ENCODE data around the gene GHR. TPM values are rescaled to one million over a fixed set of nuclear protein-coding genes. Genes with fewer than 3 reads are reported as not detected.
"Not testable (repeated sequence)": the region's sequence is repeated elsewhere in the genome, so short reads cannot be mapped to it uniquely, and the experiment has no call there.

Gene GHR
- total RNA-seq, 1 donor from 2014 or later: not detected

GRCh38 chr5:42654645-42655044 lies 231.4 kb downstream of the GHR start:
- no peak for DNase-seq (ENCODE audit: low spot score)
- H3K4me3 Mint-ChIP-seq: no peak overlapping the region
- no peaks in the 10 kb centered on the region for H3K36me3 Mint-ChIP-seq (ENCODE audit: low read depth)
- intact Hi-C loops (cut with micrococcal nuclease): no loop called here
- no peak overlapping the region for H3K27ac Mint-ChIP-seq
- peaks cover 5% of the 10 kb centered on the region for H3K27me3 Mint-ChIP-seq (ENCODE audit: insufficient read depth)
- H3K9me3 Mint-ChIP-seq: no peaks in the 10 kb centered on the region
- H3K4me1 Mint-ChIP-seq (ENCODE audit: low read depth): no peaks in the 10 kb centered on the region

GRCh38 chr5:42655982-42656650 lies 232.9 kb downstream of the GHR start:
- Mint-ChIP-seq H3K36me3 (ENCODE audit: low read depth) (no peaks in the 10 kb centered on the region), H3K9me3 (no peaks in the 10 kb centered on the region), H3K4me3 (no peak overlapping the region), H3K27ac (no peak overlapping the region), H3K27me3 (ENCODE audit: insufficient read depth) (peaks cover 5% of the 10 kb centered on the region), H3K4me1 (ENCODE audit: low read depth) (no peaks in the 10 kb centered on the region)
- DNase-seq (ENCODE audit: low spot score): no peak
- intact Hi-C loops (cut with micrococcal nuclease): no loop called here

- Mint-ChIP-seq H3K27ac (no peak overlapping the region), H3K4me1 (ENCODE audit: low read depth) (no peaks in the 10 kb centered on the region), H3K36me3 (ENCODE audit: low read depth) (no peaks in the 10 kb centered on the region), H3K4me3 (no peak overlapping the region), H3K27me3 (ENCODE audit: insufficient read depth) (peaks cover 5% of the 10 kb centered on the region), H3K9me3 (no peaks in the 10 kb centered on the region)
- DNase-seq (ENCODE audit: low spot score): no peak
- intact Hi-C loops (cut with micrococcal nuclease): no loop called here
Measured at GRCh38 chr5:42656651-42657015, 233.4 kb downstream of the GHR start.

GRCh38 chr5:42659869-42660268 lies 236.6 kb downstream of the GHR start:
- DNase-seq (ENCODE audit: low spot score); H3K4me1 Mint-ChIP-seq (ENCODE audit: low read depth); H3K9me3 Mint-ChIP-seq; H3K4me3 Mint-ChIP-seq; H3K36me3 Mint-ChIP-seq (ENCODE audit: low read depth); intact Hi-C loops (cut with micrococcal nuclease); H3K27me3 Mint-ChIP-seq (ENCODE audit: insufficient read depth); H3K27ac Mint-ChIP-seq: not testable (repeated sequence)

GRCh38 chr5:42665857-42666256 lies 242.6 kb downstream of the GHR start:
- H3K4me3 Mint-ChIP-seq: no peak overlapping the region
- intact Hi-C loops (cut with micrococcal nuclease): no loop called here
- no peaks in the 10 kb centered on the region for H3K4me1 Mint-ChIP-seq (ENCODE audit: low read depth)
- H3K27me3 Mint-ChIP-seq (ENCODE audit: insufficient read depth): peaks cover 2% of the 10 kb centered on the region
- no peak for DNase-seq (ENCODE audit: low spot score)
- no peaks in the 10 kb centered on the region for H3K9me3 Mint-ChIP-seq
- no peaks in the 10 kb centered on the region for H3K36me3 Mint-ChIP-seq (ENCODE audit: low read depth)
- no peak overlapping the region for H3K27ac Mint-ChIP-seq

GRCh38 chr5:42666869-42667268 lies 243.6 kb downstream of the GHR start:
- H3K36me3 Mint-ChIP-seq (ENCODE audit: low read depth): no peaks in the 10 kb centered on the region
- intact Hi-C loops (cut with micrococcal nuclease): no loop called here

GRCh38 chr5:42668254-42668653 lies 245.0 kb downstream of the GHR start:
- intact Hi-C loops (cut with micrococcal nuclease): no loop called here
- no peak for DNase-seq (ENCODE audit: low spot score)

More at GRCh38 chr5:42666869-42667268, 243.6 kb downstream of the GHR start:
- Mint-ChIP-seq H3K4me3 (no peak overlapping the region), H3K27me3 (ENCODE audit: insufficient read depth) (peaks cover 2% of the 10 kb centered on the region), H3K27ac (no peak overlapping the region), H3K4me1 (ENCODE audit: low read depth) (no peaks in the 10 kb centered on the region), H3K9me3 (no peaks in the 10 kb centered on the region)
- DNase-seq (ENCODE audit: low spot score): no peak

GRCh38 chr5:42672925-42673324 lies 249.7 kb downstream of the GHR start:
- no peak overlapping the region for H3K27ac Mint-ChIP-seq
- DNase-seq (ENCODE audit: low spot score): no peak
- intact Hi-C loops (cut with micrococcal nuclease): no loop called here
- H3K4me1 Mint-ChIP-seq (ENCODE audit: low read depth): no peaks in the 10 kb centered on the region
- no peak overlapping the region for H3K4me3 Mint-ChIP-seq
- peaks cover 2% of the 10 kb centered on the region for H3K27me3 Mint-ChIP-seq (ENCODE audit: insufficient read depth)
- H3K9me3 Mint-ChIP-seq: no peaks in the 10 kb centered on the region
- no peaks in the 10 kb centered on the region for H3K36me3 Mint-ChIP-seq (ENCODE audit: low read depth)

More at GRCh38 chr5:42668254-42668653, 245.0 kb downstream of the GHR start:
- no peak overlapping the region for H3K4me3 Mint-ChIP-seq
- no peaks in the 10 kb centered on the region for H3K4me1 Mint-ChIP-seq (ENCODE audit: low read depth)
- H3K27ac Mint-ChIP-seq: no peak overlapping the region
- peaks cover 2% of the 10 kb centered on the region for H3K27me3 Mint-ChIP-seq (ENCODE audit: insufficient read depth)
- H3K36me3 Mint-ChIP-seq (ENCODE audit: low read depth): no peaks in the 10 kb centered on the region
- H3K9me3 Mint-ChIP-seq: no peaks in the 10 kb centered on the region

GRCh38 chr5:42675602-42676001 lies 252.4 kb downstream of the GHR start:
- no peak for DNase-seq (ENCODE audit: low spot score)
- H3K4me3 Mint-ChIP-seq: no peak overlapping the region
- H3K9me3 Mint-ChIP-seq: no peaks in the 10 kb centered on the region
- H3K4me1 Mint-ChIP-seq (ENCODE audit: low read depth): no peaks in the 10 kb centered on the region
- H3K36me3 Mint-ChIP-seq (ENCODE audit: low read depth): no peaks in the 10 kb centered on the region
- intact Hi-C loops (cut with micrococcal nuclease): no loop called here
- H3K27ac Mint-ChIP-seq: no peak overlapping the region
- no peaks in the 10 kb centered on the region for H3K27me3 Mint-ChIP-seq (ENCODE audit: insufficient read depth)

GRCh38 chr5:42676362-42676761 lies 253.1 kb downstream of the GHR start:
- DNase-seq (ENCODE audit: low spot score): no peak
- H3K4me1 Mint-ChIP-seq (ENCODE audit: low read depth): no peaks in the 10 kb centered on the region
- H3K9me3 Mint-ChIP-seq: no peaks in the 10 kb centered on the region
- H3K27me3 Mint-ChIP-seq (ENCODE audit: insufficient read depth): no peaks in the 10 kb centered on the region
- H3K27ac Mint-ChIP-seq: no peak overlapping the region
- intact Hi-C loops (cut with micrococcal nuclease): no loop called here
- no peaks in the 10 kb centered on the region for H3K36me3 Mint-ChIP-seq (ENCODE audit: low read depth)
- no peak overlapping the region for H3K4me3 Mint-ChIP-seq

- H3K9me3 Mint-ChIP-seq: no peaks in the 10 kb centered on the region
- no peak overlapping the region for H3K27ac Mint-ChIP-seq
- no peaks in the 10 kb centered on the region for H3K27me3 Mint-ChIP-seq (ENCODE audit: insufficient read depth)
- no peaks in the 10 kb centered on the region for H3K4me1 Mint-ChIP-seq (ENCODE audit: low read depth)
- no peak for DNase-seq (ENCODE audit: low spot score)
- no peak overlapping the region for H3K4me3 Mint-ChIP-seq
- intact Hi-C loops (cut with micrococcal nuclease): no loop called here
- no peaks in the 10 kb centered on the region for H3K36me3 Mint-ChIP-seq (ENCODE audit: low read depth)
Measured at GRCh38 chr5:42677156-42677842, 254.1 kb downstream of the GHR start.

GRCh38 chr5:42680046-42680445 lies 256.8 kb downstream of the GHR start:
- H3K27me3 Mint-ChIP-seq (ENCODE audit: insufficient read depth): no peaks in the 10 kb centered on the region
- no peaks in the 10 kb centered on the region for H3K4me1 Mint-ChIP-seq (ENCODE audit: low read depth)
- H3K36me3 Mint-ChIP-seq (ENCODE audit: low read depth): no peaks in the 10 kb centered on the region
- H3K4me3 Mint-ChIP-seq: no peak overlapping the region
- H3K27ac Mint-ChIP-seq: no peak overlapping the region
- intact Hi-C loops (cut with micrococcal nuclease): no loop called here
- H3K9me3 Mint-ChIP-seq: no peaks in the 10 kb centered on the region
- no peak for DNase-seq (ENCODE audit: low spot score)

GRCh38 chr5:42685078-42685477 lies 261.8 kb downstream of the GHR start:
- H3K4me3 Mint-ChIP-seq; H3K9me3 Mint-ChIP-seq; H3K27ac Mint-ChIP-seq; H3K36me3 Mint-ChIP-seq (ENCODE audit: low read depth); H3K4me1 Mint-ChIP-seq (ENCODE audit: low read depth); intact Hi-C loops (cut with micrococcal nuclease); DNase-seq (ENCODE audit: low spot score); H3K27me3 Mint-ChIP-seq (ENCODE audit: insufficient read depth): not testable (repeated sequence)
